Peyer's patch (tissue), 4 donors: ENCODE results near the gene SPG7. TPM values are rescaled to one million over a fixed set of nuclear protein-coding genes. Genes with fewer than 3 reads are reported as not detected.
"Not testable (repeated sequence)": the region's sequence is repeated elsewhere in the genome, so short reads cannot be mapped to it uniquely, and the experiment has no call there.

ENCODE experiments used
- DNase-seq, 3 donors: peaks; one replicate each; pipeline ENCODE4 v3.0.0-alpha.2; 2017 to 2019
- H3K27ac ChIP-seq, 4 donors: fragments of 200-600 bp; sonication (generic); one replicate each; pipeline ENCODE4 v1.5.1; 2016 to 2019
- H3K27me3 ChIP-seq, 2 donors: fragments of 200-600 bp; sonication (generic); one replicate each; pipeline ENCODE4 v1.5.1; 2019
- H3K36me3 ChIP-seq, 3 donors: fragments of 200-600 bp; sonication (generic); one replicate each; pipeline ENCODE4 v1.5.1; 2016 to 2019
- H3K4me1 ChIP-seq, 4 donors: fragments of 200-600 bp; sonication (generic); one replicate each; pipeline ENCODE4 v1.5.1; 2016 to 2019
- H3K4me3 ChIP-seq, 4 donors: fragments of 200-600 bp; sonication (generic); 1 replicate in 3 of 4; 2 replicates in 1 of 4; pipeline ENCODE4 v1.5.1; 2016 to 2019; ENCODE audit warnings: mild to moderate bottlenecking in 1 of 4
- H3K9me3 ChIP-seq, 4 donors: fragments of 200-600 bp; sonication (generic); one replicate each; pipeline ENCODE4 v1.5.1; 2016 to 2019; ENCODE audit warnings: mild to moderate bottlenecking in 1 of 4
- POLR2A ChIP-seq, 2 donors: fragments of 450-650 bp; IDR thresholded peaks; one replicate each; pipeline ENCODE4 v1.5.1; 2017; ENCODE audit warnings: antibody characterized with exemption in 2 of 2, mild to moderate bottlenecking in 2 of 2, moderate library complexity in 2 of 2
- total RNA-seq, 4 donors: library from RNA; depleted of rRNA; stranded (reverse); fragments of >200 nt; gene quantifications; one replicate each; pipeline ENCODE4 v1.1.0, GENCODE V29; 2016
- TF ChIP-seq, protein P1 (sequence below), 6 experiments: fragments of 450-650 bp in 4 of 6; fragments of 200-600 bp in 2 of 6; sonication (generic) in 1 of 6; IDR thresholded peaks; one replicate each; pipeline ENCODE4 v1.5.1; 2017 to 2019; ENCODE audit warnings: antibody characterized with exemption in 6 of 6, mild to moderate bottlenecking in 3 of 6, moderate library complexity in 1 of 6

SPG7 gene
- total RNA-seq, 4 donors from 2014 or later: 242 to 461 (median 378) TPM

DNA sequence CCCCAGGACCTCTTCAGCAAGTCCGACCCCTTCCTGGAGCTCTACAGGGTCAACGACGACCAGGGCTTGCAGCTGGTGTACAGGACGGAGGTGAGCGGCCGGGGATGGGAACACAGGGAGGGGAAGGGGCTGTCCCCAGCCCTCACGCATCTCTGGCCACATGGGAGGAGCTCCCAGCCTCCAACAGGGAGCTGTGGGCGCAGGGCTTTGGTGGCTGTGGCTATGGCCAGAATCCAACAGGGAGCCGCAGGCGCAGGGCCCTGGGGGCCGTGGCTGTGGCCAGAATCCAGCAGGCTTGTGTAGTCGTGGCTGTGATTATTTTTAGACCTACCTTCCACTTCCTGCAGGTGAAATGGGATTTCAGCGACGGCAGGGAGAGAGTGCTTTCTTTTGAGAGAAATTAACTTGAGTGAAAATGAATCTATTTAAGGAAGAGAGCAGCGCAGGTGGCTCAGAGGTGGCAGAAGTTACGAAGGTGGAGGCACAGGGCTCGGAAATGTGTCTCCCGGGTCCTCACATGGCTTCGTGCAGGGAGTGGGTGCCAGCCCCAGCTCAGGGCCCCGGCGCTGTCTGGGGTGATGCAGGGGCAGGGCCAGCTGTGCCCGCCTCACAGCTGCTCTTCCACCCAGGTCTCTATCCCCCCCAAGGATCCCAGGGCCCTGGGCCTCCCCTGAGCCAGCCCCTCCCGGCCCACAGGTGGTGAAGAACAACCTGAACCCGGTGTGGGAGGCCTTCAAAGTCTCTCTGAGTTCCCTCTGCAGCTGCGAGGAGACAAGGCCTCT is 76.8 kb downstream of the SPG7 start:
- no peak for TF ChIP-seq POLR2A (IDR thresholded peaks at IDR 0.05)
- TF ChIP-seq, protein P1, sequence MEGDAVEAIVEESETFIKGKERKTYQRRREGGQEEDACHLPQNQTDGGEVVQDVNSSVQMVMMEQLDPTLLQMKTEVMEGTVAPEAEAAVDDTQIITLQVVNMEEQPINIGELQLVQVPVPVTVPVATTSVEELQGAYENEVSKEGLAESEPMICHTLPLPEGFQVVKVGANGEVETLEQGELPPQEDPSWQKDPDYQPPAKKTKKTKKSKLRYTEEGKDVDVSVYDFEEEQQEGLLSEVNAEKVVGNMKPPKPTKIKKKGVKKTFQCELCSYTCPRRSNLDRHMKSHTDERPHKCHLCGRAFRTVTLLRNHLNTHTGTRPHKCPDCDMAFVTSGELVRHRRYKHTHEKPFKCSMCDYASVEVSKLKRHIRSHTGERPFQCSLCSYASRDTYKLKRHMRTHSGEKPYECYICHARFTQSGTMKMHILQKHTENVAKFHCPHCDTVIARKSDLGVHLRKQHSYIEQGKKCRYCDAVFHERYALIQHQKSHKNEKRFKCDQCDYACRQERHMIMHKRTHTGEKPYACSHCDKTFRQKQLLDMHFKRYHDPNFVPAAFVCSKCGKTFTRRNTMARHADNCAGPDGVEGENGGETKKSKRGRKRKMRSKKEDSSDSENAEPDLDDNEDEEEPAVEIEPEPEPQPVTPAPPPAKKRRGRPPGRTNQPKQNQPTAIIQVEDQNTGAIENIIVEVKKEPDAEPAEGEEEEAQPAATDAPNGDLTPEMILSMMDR (IDR thresholded peaks at IDR 0.05): no peak
- Histone ChIP-seq H3K27me3 (no peaks in the 10 kb centered on the region), H3K4me3 (no peak overlapping the region), H3K36me3 (no peaks in the 10 kb centered on the region), H3K4me1 (peaks cover 0 to 16% (median 0%) of the 10 kb centered on the region in 4 donors), H3K27ac (no peak overlapping the region), H3K9me3 (no peaks in the 10 kb centered on the region)
- no peak for DNase-seq

DNA sequence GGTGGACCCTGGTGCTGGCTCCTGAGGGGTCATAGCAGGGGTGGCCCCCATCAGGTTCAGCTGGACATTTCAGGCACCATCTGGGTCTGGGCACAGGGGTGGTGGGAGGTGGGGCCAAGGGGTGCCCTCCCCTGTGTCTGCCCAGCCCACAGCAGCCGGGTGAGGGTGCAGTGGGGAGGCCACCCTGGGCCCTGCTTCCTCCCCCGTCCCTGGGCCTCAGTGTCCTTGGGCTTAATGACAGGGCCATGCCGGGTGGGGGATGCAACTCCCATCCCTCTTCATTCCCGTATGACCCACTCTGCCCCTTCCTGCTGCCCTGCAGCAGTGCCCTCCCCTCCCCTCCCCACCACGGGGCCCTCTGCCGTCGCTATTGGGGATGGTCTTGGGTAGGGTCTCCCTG is 78.0 kb downstream of the SPG7 start:
- H3K27me3 ChIP-seq: no peaks in the 10 kb centered on the region
- no peak overlapping the region for H3K4me3 ChIP-seq
- DNase-seq: no peak
- H3K4me1 ChIP-seq: peaks cover 0 to 16% (median 0%) of the 10 kb centered on the region in 4 donors
- TF ChIP-seq POLR2A (IDR thresholded peaks at IDR 0.05): no peak
- TF ChIP-seq, protein P1 (IDR thresholded peaks at IDR 0.05): no peak
- H3K27ac ChIP-seq: no peak overlapping the region
- H3K9me3 ChIP-seq: no peaks in the 10 kb centered on the region
- no peaks in the 10 kb centered on the region for H3K36me3 ChIP-seq

DNA sequence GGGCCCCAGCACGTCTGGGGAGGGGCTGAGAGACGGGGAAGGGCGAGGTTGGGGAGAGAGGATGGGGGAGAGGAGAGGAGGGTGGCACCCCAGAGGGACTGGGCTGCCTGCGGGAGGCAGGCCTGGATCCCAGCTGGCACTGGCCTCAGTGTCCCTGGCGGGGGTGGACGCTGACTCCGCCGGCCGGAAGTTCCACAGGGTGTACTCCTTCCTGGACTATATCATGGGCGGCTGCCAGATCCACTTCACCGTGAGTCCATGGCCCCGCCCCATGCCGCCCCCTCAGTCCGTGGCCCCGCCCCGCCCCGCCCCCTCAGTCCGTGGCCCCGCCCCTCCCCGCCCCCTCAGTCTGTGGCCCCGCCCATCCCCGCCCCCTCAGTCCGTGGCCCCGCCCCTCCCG is 78.7 kb downstream of the SPG7 start:
- no peaks in the 10 kb centered on the region for H3K36me3 ChIP-seq
- no peaks in the 10 kb centered on the region for H3K27me3 ChIP-seq
- TF ChIP-seq, protein P1 (IDR thresholded peaks at IDR 0.05): no peak
- TF ChIP-seq POLR2A (IDR thresholded peaks at IDR 0.05): no peak
- no peak overlapping the region for H3K4me3 ChIP-seq
- H3K4me1 ChIP-seq: peaks cover 0 to 13% (median 0%) of the 10 kb centered on the region in 4 donors
- no peak for DNase-seq
- no peaks in the 10 kb centered on the region for H3K9me3 ChIP-seq
- no peak overlapping the region for H3K27ac ChIP-seq

DNA sequence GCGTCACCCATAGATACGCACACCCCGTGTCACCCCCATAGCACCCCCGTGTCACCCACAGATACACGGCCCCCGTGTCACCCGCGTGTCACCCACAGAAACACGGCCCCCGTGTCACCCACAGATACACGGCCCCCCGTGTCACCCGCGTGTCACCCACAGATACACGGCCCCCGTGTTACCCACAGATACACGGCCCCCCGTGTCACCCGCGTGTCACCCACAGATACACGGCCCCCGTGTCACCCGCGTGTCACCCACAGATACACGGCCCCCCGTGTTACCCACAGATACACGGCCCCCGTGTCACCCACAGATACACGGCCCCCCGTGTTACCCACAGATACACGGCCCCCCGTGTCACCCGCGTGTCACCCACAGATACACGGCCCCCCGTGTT is 79.5 kb downstream of the SPG7 start:
- not testable (repeated sequence) for H3K36me3 ChIP-seq, H3K9me3 ChIP-seq, H3K27ac ChIP-seq, H3K4me1 ChIP-seq, H3K4me3 ChIP-seq, H3K27me3 ChIP-seq, DNase-seq

DNA sequence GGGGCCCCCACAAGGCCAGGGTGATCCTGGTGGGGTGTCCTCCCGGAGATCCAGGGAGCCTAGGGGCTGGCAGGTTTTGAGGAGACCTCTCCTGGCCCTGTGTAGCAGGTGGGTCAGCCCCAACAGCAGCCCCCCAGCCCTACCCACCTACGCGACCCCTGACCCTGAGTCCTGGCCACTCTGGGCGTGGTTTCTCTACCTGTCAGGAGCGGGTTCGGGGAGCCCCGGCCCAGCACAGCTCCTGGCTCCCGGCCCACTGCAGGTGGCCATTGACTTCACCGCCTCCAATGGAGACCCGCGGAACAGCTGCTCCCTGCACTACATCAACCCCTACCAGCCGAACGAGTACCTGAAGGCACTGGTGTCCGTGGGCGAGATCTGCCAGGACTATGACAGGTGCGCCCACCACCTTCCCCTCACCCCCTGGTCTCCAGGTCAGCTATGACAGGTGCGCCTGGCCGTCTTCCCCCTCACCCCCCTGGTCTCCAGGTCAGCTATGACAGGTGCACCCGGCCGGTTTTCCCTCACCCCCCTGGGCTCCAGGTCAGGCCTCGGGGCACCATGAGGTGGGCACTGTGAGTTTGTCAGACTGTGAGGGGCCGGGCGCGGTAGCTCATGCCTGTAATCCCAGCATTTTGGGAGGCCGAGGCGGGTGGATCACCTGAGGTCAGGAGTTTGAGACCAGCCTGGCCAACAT is 80.4 kb downstream of the SPG7 start:
- Histone ChIP-seq H3K36me3 (no peaks in the 10 kb centered on the region), H3K4me1 (no peaks in the 10 kb centered on the region), H3K4me3 (no peak overlapping the region), H3K9me3 (no peaks in the 10 kb centered on the region), H3K27me3 (no peaks in the 10 kb centered on the region), H3K27ac (no peak overlapping the region)
- TF ChIP-seq, protein P1 (IDR thresholded peaks at IDR 0.05): no peak
- TF ChIP-seq POLR2A (IDR thresholded peaks at IDR 0.05): no peak
- DNase-seq: no peak

DNA sequence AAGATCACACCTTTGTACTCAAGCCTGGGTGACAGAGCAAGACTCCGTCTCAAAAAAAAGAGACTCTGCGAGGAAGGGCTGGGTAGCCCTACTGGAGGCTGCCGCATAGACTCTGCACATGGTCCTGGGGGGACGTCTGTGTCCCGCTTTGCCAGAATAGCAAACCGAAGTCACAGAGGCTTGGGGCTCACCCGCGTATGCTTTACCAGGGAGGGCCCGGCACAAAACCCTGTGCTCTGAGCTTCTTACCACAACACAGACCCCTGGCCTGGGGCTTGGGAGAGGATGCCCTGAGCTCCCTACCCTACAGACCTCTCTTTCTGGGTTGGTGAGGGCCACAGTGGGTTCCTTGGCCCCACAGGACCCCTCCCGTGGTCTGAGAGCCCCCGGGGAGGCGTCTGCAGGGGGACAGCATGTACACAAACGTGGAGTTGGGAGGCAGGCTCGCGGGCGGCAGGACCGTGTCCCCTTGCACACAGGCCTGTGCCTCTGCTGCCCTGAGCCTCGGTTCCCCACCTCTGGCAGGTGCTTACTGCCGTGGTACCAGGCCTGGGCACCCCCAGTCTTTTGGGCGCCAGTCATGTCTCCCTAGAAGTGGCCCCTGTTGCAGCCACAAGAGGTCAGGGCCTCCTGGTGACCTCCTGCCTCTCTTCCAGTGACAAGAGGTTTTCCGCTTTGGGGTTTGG is 81.2 kb downstream of the SPG7 start:
- no peaks in the 10 kb centered on the region for H3K27me3 ChIP-seq
- H3K4me3 ChIP-seq: no peak overlapping the region
- TF ChIP-seq POLR2A (IDR thresholded peaks at IDR 0.05): no peak
- TF ChIP-seq, protein P1 (IDR thresholded peaks at IDR 0.05): no peak
- H3K36me3 ChIP-seq: no peaks in the 10 kb centered on the region
- no peak for DNase-seq
- no peaks in the 10 kb centered on the region for H3K4me1 ChIP-seq
- no peak overlapping the region for H3K27ac ChIP-seq
- no peaks in the 10 kb centered on the region for H3K9me3 ChIP-seq
